GM06990 (cell line): ENCODE results near the gene PATL1.
"Not testable (repeated sequence)": the region's sequence is repeated elsewhere in the genome, so short reads cannot be mapped to it uniquely, and the experiment has no call there.

ENCODE experiments used
- DNase-seq: peaks from one replicate; pipeline ENCODE4 v3.0.0-alpha.2; 2011; ENCODE audit not compliant: insufficient read length; ENCODE audit errors: extremely low read depth
- H3K27me3 ChIP-seq: replicated peaks from 2 replicates; pipeline ENCODE4 v1.6.0; 2011; ENCODE audit warnings: low read length; ENCODE audit not compliant: control insufficient read depth, insufficient read depth
- H3K36me3 ChIP-seq: 2 replicates; pipeline ENCODE4 v1.5.1; 2011; ENCODE audit warnings: low read length; ENCODE audit not compliant: control insufficient read depth, insufficient read depth
- H3K4me3 ChIP-seq: replicated peaks from 2 replicates; pipeline ENCODE4 v1.5.1; 2011; ENCODE audit warnings: low read depth, mild to moderate bottlenecking, control low read depth, low read length
- CTCF ChIP-seq: IDR thresholded peaks from 2 replicates; pipeline ENCODE4 v1.5.1; 2011; ENCODE audit warnings: low read length, control low read depth, mild to moderate bottlenecking, inconsistent platforms; ENCODE audit not compliant: insufficient read depth, poor library complexity, severe bottlenecking

Gene PATL1

GRCh38 chr11:59629996-59630395, 38.8 kb downstream of the PATL1 start:
- DNase-seq = no peak
- no peaks in the 10 kb centered on the region; the same call in 1 of the 2 replicates for H3K36me3 ChIP-seq
- H3K27me3 ChIP-seq = no peaks in the 10 kb centered on the region
- no peak overlapping the region for H3K4me3 ChIP-seq
- no peak for TF ChIP-seq CTCF

GRCh38 chr11:59626969-59627368, 41.9 kb downstream of the PATL1 start:
- not testable (repeated sequence) for H3K36me3 ChIP-seq, DNase-seq, H3K27me3 ChIP-seq, H3K4me3 ChIP-seq

GRCh38 chr11:59625703-59626102, 43.1 kb downstream of the PATL1 start:
- H3K4me3 ChIP-seq = no peak overlapping the region
- no peaks in the 10 kb centered on the region for H3K27me3 ChIP-seq
- H3K36me3 ChIP-seq = no peaks in the 10 kb centered on the region
- no peak for DNase-seq
- TF ChIP-seq CTCF = no peak

GRCh38 chr11:59617876-59618275, 51.0 kb downstream of the PATL1 start:
- TF ChIP-seq CTCF = no peak
- H3K27me3 ChIP-seq = no peaks in the 10 kb centered on the region
- DNase-seq = no peak
- H3K4me3 ChIP-seq = no peak overlapping the region
- no peaks in the 10 kb centered on the region for H3K36me3 ChIP-seq

- H3K36me3 ChIP-seq = no peaks in the 10 kb centered on the region
- no peak for DNase-seq
- no peaks in the 10 kb centered on the region for H3K27me3 ChIP-seq
- peak overlapping the region; percentile 52 for H3K4me3 ChIP-seq
- TF ChIP-seq CTCF = no peak
Measured at GRCh38 chr11:59616396-59616982, 52.3 kb downstream of the PATL1 start.

- peak; percentile 98 for DNase-seq
- H3K4me3 ChIP-seq = peak within 1 kb of the TSS; percentile 93
- TF ChIP-seq CTCF = no peak
- H3K36me3 ChIP-seq = no peaks in the 10 kb centered on the region
- H3K27me3 ChIP-seq = no peaks in the 10 kb centered on the region
Measured at GRCh38 chr11:59615637-59616395, 53.0 kb downstream of the PATL1 start, which contains the start of gene OSBP. Gene OSBP (minus strand): TSS chr11:59615774. CDS start chr11:59615664, 110 bp downstream.
